ENCODE data around the gene RIF1. TPM values are rescaled to one million over a fixed set of nuclear protein-coding genes. Genes with fewer than 3 reads are reported as not detected.
A peak's percentile ranks its signal among the peaks of the same experiment; 100 is the strongest.

RIF1 gene
- total RNA-seq, 1 donor from 2014 or later: 65.2 TPM

DNA sequence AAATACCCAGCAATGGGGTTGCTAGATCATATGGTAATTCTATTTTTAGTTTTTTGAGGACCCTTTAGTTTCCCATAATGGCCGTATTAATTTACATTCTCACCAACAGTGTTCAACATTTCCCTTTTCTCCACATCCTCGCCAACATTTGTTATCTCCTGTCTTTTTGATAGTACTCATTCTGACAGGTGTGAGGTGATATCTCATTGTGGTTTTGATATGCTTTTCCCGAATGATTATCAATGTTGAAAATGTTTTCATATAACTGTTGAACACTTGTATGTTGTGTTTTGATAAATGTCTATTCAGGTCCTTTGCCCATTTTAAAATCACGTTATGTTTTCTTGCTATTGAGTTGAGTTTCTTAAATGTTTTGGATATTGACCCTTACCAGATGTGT lies 5.8 kb upstream of the RIF1 start:
- TF ChIP-seq, protein P1, sequence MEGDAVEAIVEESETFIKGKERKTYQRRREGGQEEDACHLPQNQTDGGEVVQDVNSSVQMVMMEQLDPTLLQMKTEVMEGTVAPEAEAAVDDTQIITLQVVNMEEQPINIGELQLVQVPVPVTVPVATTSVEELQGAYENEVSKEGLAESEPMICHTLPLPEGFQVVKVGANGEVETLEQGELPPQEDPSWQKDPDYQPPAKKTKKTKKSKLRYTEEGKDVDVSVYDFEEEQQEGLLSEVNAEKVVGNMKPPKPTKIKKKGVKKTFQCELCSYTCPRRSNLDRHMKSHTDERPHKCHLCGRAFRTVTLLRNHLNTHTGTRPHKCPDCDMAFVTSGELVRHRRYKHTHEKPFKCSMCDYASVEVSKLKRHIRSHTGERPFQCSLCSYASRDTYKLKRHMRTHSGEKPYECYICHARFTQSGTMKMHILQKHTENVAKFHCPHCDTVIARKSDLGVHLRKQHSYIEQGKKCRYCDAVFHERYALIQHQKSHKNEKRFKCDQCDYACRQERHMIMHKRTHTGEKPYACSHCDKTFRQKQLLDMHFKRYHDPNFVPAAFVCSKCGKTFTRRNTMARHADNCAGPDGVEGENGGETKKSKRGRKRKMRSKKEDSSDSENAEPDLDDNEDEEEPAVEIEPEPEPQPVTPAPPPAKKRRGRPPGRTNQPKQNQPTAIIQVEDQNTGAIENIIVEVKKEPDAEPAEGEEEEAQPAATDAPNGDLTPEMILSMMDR (conservative IDR thresholded peaks at IDR 0.05): no peak
- DNase-seq (ENCODE audit: low read depth, low spot score): no peak
- no peaks in the 10 kb centered on the region for H3K9me3 Mint-ChIP-seq
- no peaks in the 10 kb centered on the region for H3K4me1 Mint-ChIP-seq
- H3K27ac Mint-ChIP-seq (ENCODE audit: unreplicated experiment): no peak overlapping the region
- no peaks in the 10 kb centered on the region for H3K27me3 Mint-ChIP-seq (ENCODE audit: low read depth)
- H3K4me3 Mint-ChIP-seq: no peak overlapping the region
- no peaks in the 10 kb centered on the region for H3K36me3 Mint-ChIP-seq (ENCODE audit: low read depth)

DNA sequence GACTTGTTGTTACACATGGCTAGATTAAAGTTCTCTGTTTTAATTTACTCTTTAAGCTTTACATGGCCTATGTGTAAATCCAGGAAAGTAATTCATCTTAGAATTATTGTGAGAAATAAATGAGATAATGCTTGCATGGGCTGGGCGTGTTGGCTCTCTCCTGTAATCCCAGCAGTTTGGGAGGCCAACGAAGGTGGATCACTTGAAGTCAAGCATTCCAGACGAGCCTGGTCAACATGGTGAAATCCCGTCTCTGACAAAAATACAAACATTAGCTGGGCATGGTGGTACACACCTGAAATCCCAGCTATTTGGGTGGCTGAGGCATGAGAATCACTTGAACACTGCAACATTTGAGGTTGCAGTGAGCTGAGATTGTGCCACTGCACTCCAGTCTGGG lies 4.3 kb upstream of the RIF1 start:
- no peak for DNase-seq (ENCODE audit: low read depth, low spot score)
- Mint-ChIP-seq H3K4me3 (no peak overlapping the region), H3K36me3 (ENCODE audit: low read depth) (peaks cover 2% of the 10 kb centered on the region), H3K4me1 (peaks cover 7% of the 10 kb centered on the region), H3K9me3 (peaks cover 3% of the 10 kb centered on the region), H3K27ac (ENCODE audit: unreplicated experiment) (no peak overlapping the region), H3K27me3 (ENCODE audit: low read depth) (no peaks in the 10 kb centered on the region)
- TF ChIP-seq, protein P1 (conservative IDR thresholded peaks at IDR 0.05): no peak

DNA sequence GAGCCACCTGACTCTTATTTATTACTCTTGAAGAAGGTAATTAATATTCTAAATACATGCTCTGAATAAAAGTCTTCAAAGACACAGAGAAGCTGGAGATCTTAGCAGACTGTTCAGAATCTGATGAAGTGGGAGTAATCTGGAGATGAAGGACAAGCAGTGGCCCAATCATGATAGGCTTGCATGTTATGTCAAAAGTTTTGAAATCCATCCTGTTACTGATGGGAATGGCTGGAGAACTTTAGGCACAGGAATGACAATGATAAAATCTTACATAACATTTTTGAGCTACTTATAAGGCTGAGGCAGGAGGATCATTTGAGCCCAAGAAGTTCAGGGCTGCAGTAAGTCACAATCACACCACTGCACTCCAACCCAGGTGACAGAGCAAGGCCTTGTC lies 2.4 kb upstream of the RIF1 start:
- Mint-ChIP-seq H3K9me3 (peaks cover 3% of the 10 kb centered on the region), H3K4me3 (peak overlapping the region; percentile 42), H3K27me3 (ENCODE audit: low read depth) (no peaks in the 10 kb centered on the region), H3K27ac (ENCODE audit: unreplicated experiment) (no peak overlapping the region), H3K36me3 (ENCODE audit: low read depth) (peaks cover 4% of the 10 kb centered on the region), H3K4me1 (peaks cover 22% of the 10 kb centered on the region)
- DNase-seq (ENCODE audit: low read depth, low spot score): no peak
- TF ChIP-seq, protein P1 (conservative IDR thresholded peaks at IDR 0.05): no peak

DNA sequence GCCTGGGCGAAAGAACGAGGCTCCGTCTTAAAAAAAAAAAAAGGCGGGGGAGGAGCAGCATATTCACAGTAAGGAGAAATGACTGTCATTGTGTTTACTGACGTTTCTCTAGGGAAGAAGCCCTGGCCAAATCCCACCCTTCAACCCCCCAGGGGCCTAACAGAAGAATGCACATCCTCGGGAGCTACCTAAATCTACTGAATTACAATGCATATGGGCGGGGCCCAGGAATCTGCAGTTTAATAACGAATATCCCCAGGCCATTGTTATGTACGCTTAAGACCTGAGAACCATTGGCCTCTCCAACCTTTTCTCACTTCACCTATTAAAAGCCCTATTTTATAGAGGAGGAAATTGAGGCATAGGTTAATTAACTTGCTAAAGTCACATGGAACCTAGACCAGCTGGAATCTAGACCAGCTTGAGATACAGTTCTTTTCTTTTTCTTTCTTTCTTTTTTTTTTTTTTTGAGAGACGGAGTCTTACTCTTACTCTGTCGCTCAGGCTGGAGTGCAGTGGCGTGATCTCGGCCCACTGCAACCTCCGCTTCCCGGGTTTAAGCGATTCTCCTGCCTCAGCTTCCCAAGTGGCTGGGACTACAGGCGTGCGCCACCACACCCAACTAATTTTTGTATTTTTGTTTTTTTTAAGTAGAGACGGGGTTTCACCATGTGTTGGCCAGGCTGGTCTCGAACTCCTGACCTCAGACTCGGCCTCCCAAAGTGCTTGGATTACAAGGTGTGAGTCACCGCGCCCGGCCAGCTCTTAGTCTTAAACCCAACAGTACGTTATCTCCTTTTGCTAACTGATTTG lies 708 bp upstream of the RIF1 start:
- no peaks in the 10 kb centered on the region for H3K27me3 Mint-ChIP-seq (ENCODE audit: low read depth)
- H3K9me3 Mint-ChIP-seq: peaks cover 3% of the 10 kb centered on the region
- H3K4me3 Mint-ChIP-seq: peak overlapping the region; percentile 99
- TF ChIP-seq, protein P1 (conservative IDR thresholded peaks at IDR 0.05): no peak
- H3K36me3 Mint-ChIP-seq (ENCODE audit: low read depth): peaks cover 7% of the 10 kb centered on the region
- DNase-seq (ENCODE audit: low read depth, low spot score): no peak
- H3K4me1 Mint-ChIP-seq: peaks cover 22% of the 10 kb centered on the region
- peak overlapping the region; percentile 100 for H3K27ac Mint-ChIP-seq (ENCODE audit: unreplicated experiment)

DNA sequence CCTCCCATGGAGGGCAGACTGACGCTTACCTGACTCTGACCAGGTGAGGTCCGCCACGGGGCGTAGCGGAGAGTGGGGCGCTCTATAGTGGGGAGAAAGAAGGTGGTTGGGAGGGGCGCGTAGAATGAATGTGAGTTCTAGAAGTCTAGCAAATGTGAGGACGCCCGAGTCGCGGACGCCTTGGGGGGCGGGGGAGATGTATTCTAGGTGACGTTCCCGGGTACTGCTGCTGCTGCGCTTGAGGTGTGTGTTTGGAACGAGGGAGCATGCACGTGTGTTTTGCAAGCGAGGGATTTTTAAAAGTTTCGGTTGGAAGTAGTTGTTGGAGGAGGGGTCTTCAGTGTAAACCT lies 758 bp downstream of the RIF1 start:
- Mint-ChIP-seq H3K4me1 (peaks cover 22% of the 10 kb centered on the region), H3K36me3 (ENCODE audit: low read depth) (peaks cover 7% of the 10 kb centered on the region), H3K4me3 (peak overlapping the region; percentile 99), H3K27ac (ENCODE audit: unreplicated experiment) (peak overlapping the region; percentile 100), H3K27me3 (ENCODE audit: low read depth) (no peaks in the 10 kb centered on the region), H3K9me3 (peaks cover 3% of the 10 kb centered on the region)
- no peak for DNase-seq (ENCODE audit: low read depth, low spot score)
- TF ChIP-seq, protein P1 (conservative IDR thresholded peaks at IDR 0.05): no peak

Measured in neural crest cell (in vitro differentiated cells).